Loucy (cell line): ENCODE results near the gene OSBPL2.

Source experiments
- H2AFZ ChIP-seq: fragments of 200-600 bp; sonication (generic); 2 replicates; pipeline ENCODE4 v1.6.0; 2016; ENCODE audit warnings: antibody characterized with exemption, mild to moderate bottlenecking, low read length, moderate library complexity
- H3F3A ChIP-seq: fragments of 200-600 bp; 2 replicates; pipeline ENCODE4 v1.6.0; 2016; ENCODE audit warnings: antibody characterized with exemption, low read depth, mild to moderate bottlenecking
- H3K27me3 ChIP-seq: fragments of 200-600 bp; sonication (generic); 2 replicates; pipeline ENCODE4 v1.6.1; 2014; ENCODE audit warnings: low read length, mild to moderate bottlenecking; ENCODE audit not compliant: insufficient read depth, poor library complexity, severe bottlenecking
- H3K36me3 ChIP-seq: fragments of 200-600 bp; sonication (generic); 2 replicates; pipeline ENCODE4 v1.6.1; 2016; ENCODE audit warnings: low read length; ENCODE audit not compliant: insufficient read depth
- H3K4me1 ChIP-seq: fragments of 200-600 bp; sonication (generic); 2 replicates; pipeline ENCODE4 v1.5.1; 2014; ENCODE audit warnings: low read length, mild to moderate bottlenecking; ENCODE audit not compliant: insufficient read depth, poor library complexity, severe bottlenecking
- H3K4me2 ChIP-seq: fragments of 200-600 bp; sonication (generic); 2 replicates; pipeline ENCODE4 v1.6.0; 2014; ENCODE audit warnings: antibody characterized with exemption, low read length, low read depth, mild to moderate bottlenecking; ENCODE audit not compliant: poor library complexity, severe bottlenecking
- H3K4me3 ChIP-seq: fragments of 200-600 bp; sonication (generic); 2 replicates; pipeline ENCODE4 v1.5.1; 2014; ENCODE audit warnings: low read length, mild to moderate bottlenecking, mixed read lengths; ENCODE audit not compliant: poor library complexity, severe bottlenecking
- H3K79me2 ChIP-seq: fragments of 200-600 bp; sonication (generic); 2 replicates; pipeline ENCODE4 v1.6.1; 2014; ENCODE audit warnings: low read length; ENCODE audit not compliant: insufficient read depth
- H3K9ac ChIP-seq: fragments of 200-600 bp; sonication (generic); 2 replicates; pipeline ENCODE4 v1.6.0; 2014; ENCODE audit warnings: mild to moderate bottlenecking, low read depth, low read length, moderate library complexity; ENCODE audit not compliant: poor library complexity, severe bottlenecking
- H3K9me2 ChIP-seq: fragments of 200-600 bp; sonication (generic); replicated peaks from 2 replicates; pipeline ENCODE4 v1.6.1; 2016; ENCODE audit warnings: low read depth, low read length, mixed read lengths
- H3K9me3 ChIP-seq: fragments of 200-600 bp; sonication (generic); 2 replicates; pipeline ENCODE4 v1.6.1; 2014; ENCODE audit warnings: mild to moderate bottlenecking, antibody characterized with exemption, low read length, low read depth; ENCODE audit not compliant: insufficient read depth
- H4K20me1 ChIP-seq: fragments of 200-600 bp; sonication (generic); 2 replicates; pipeline ENCODE4 v1.6.0; 2014; ENCODE audit warnings: antibody characterized with exemption, low read length, mild to moderate bottlenecking; ENCODE audit not compliant: insufficient read depth, poor library complexity, severe bottlenecking
- EZH2phosphoT487 ChIP-seq: fragments of 200-600 bp; IDR thresholded peaks from 2 replicates; pipeline ENCODE4 v1.6.1; 2018; ENCODE audit warnings: antibody characterized with exemption, mild to moderate bottlenecking, moderate library complexity, borderline replicate concordance
- TF ChIP-seq, protein P1 (sequence below): fragments of 200-600 bp; sonication (generic); conservative IDR thresholded peaks from 2 replicates; pipeline ENCODE4 v1.5.1; 2014; ENCODE audit warnings: mild to moderate bottlenecking, antibody characterized with exemption, low read length

Gene OSBPL2

GRCh38 chr20:62313460-62314338 lies 75.4 kb downstream of the OSBPL2 start:
- Histone ChIP-seq H3K9me2 (no peaks in the 10 kb centered on the region), H3K27me3 (no peaks in the 10 kb centered on the region), H4K20me1 (no peaks in the 10 kb centered on the region), H3K9ac (no peak overlapping the region), H3K4me3 (no peak overlapping the region), H3F3A (no peaks in the 10 kb centered on the region), H3K4me2 (no peak overlapping the region), H3K79me2 (no peaks in the 10 kb centered on the region), H3K36me3 (peaks cover 5% of the 10 kb centered on the region; the same call in 1 of the 2 replicates), H3K4me1 (no peaks in the 10 kb centered on the region), H3K9me3 (no peaks in the 10 kb centered on the region), H2AFZ (no peak overlapping the region)
- TF ChIP-seq EZH2phosphoT487 = no peak
- TF ChIP-seq, protein P1, sequence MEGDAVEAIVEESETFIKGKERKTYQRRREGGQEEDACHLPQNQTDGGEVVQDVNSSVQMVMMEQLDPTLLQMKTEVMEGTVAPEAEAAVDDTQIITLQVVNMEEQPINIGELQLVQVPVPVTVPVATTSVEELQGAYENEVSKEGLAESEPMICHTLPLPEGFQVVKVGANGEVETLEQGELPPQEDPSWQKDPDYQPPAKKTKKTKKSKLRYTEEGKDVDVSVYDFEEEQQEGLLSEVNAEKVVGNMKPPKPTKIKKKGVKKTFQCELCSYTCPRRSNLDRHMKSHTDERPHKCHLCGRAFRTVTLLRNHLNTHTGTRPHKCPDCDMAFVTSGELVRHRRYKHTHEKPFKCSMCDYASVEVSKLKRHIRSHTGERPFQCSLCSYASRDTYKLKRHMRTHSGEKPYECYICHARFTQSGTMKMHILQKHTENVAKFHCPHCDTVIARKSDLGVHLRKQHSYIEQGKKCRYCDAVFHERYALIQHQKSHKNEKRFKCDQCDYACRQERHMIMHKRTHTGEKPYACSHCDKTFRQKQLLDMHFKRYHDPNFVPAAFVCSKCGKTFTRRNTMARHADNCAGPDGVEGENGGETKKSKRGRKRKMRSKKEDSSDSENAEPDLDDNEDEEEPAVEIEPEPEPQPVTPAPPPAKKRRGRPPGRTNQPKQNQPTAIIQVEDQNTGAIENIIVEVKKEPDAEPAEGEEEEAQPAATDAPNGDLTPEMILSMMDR = no peak

DNA sequence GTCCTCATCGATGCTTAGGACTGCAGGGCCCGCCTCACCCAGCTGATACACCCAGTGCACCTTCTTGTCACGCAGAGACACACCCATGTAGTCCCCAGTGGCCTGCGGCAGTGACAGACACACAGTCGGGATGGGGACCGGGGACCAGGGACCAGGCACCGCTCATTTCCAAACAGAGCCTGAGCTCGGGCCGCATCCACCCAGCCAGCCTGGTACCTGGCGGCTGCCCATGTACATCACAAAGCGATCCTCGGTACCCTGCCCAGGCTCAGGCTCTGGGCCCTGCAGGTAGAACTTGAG lies 76.0 kb downstream of the OSBPL2 start:
- no peak overlapping the region for H3K4me2 ChIP-seq
- no peak overlapping the region for H3K9ac ChIP-seq
- no peaks in the 10 kb centered on the region for H4K20me1 ChIP-seq
- no peaks in the 10 kb centered on the region for H3K27me3 ChIP-seq
- H3K4me3 ChIP-seq = no peak overlapping the region
- H3K9me2 ChIP-seq = no peaks in the 10 kb centered on the region
- no peaks in the 10 kb centered on the region for H3K79me2 ChIP-seq
- no peaks in the 10 kb centered on the region for H3F3A ChIP-seq
- TF ChIP-seq EZH2phosphoT487 = no peak
- TF ChIP-seq, protein P1 = no peak
- H3K36me3 ChIP-seq = no peaks in the 10 kb centered on the region
- H3K4me1 ChIP-seq = no peaks in the 10 kb centered on the region
- H2AFZ ChIP-seq = no peak overlapping the region
- H3K9me3 ChIP-seq = no peaks in the 10 kb centered on the region

DNA sequence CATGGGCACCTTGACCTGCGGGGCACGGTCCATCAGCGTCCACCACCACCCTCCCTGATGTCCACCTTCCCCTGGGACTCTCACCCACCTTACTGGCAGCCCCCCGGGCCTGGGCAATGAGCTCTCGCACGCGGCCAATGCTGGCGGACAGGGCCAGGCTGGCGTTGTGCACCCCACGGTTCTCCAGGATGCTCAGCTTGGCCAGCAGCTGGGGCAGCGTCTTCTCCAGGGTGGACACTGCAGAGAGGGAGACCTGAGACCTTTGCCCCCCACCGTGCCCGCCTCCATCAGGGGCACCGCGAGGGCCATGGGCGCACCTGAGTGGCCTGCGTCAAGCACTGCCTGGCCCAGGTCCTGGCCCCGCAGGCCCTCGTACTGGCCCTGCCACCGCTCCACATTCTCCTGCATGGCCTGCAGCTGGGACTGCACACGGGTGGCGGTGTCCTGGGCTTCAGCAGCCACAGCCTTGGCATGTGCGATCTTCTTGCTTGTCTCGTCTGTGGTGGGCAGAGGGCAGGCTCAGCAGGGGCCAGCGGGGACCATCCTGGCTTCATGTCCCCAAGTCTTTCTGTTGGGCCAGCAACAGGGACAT lies 76.5 kb downstream of the OSBPL2 start:
- Histone ChIP-seq H3K9me3 (no peaks in the 10 kb centered on the region), H3F3A (no peaks in the 10 kb centered on the region), H3K4me1 (no peaks in the 10 kb centered on the region), H2AFZ (no peak overlapping the region), H3K79me2 (no peaks in the 10 kb centered on the region), H3K36me3 (no peaks in the 10 kb centered on the region), H3K4me3 (no peak overlapping the region), H3K9me2 (no peaks in the 10 kb centered on the region), H3K9ac (no peak overlapping the region), H3K27me3 (no peaks in the 10 kb centered on the region), H3K4me2 (no peak overlapping the region), H4K20me1 (no peaks in the 10 kb centered on the region)
- TF ChIP-seq, protein P1 = no peak
